Breast epithelium (tissue), 3 donors: ENCODE measurements around the gene CFAP97.

Experiments used
- CTCF ChIP-seq, 3 donors: fragments of 450-650 bp; IDR thresholded peaks; one replicate each; pipeline ENCODE4 v1.5.1; 2016 to 2017; ENCODE audit warnings: antibody characterized with exemption in 3 of 3, mild to moderate bottlenecking in 3 of 3, moderate library complexity in 3 of 3
- POLR2A ChIP-seq: fragments of 450-650 bp; IDR thresholded peaks from one replicate; pipeline ENCODE4 v1.6.1; 2016; ENCODE audit warnings: antibody characterized with exemption, mild to moderate bottlenecking, moderate library complexity
- POLR2AphosphoS5 ChIP-seq, 3 donors: sonication (generic); formaldehyde crosslinking; IDR thresholded peaks; one replicate each; pipeline ENCODE4 v1.6.1; 2017; ENCODE audit warnings: antibody characterized with exemption in 3 of 3

- TF ChIP-seq POLR2A (no peak), CTCF (IDR thresholded peaks at IDR 0.05) (no peak), POLR2AphosphoS5 (IDR thresholded peaks at IDR 0.05) (no peak)
These were observed 32.3 kb downstream of the CFAP97 start for GRCh38 chr4:185171373-185172071.
